ENCODE measurements around the gene EXT2.

EXT2 gene

DNA sequence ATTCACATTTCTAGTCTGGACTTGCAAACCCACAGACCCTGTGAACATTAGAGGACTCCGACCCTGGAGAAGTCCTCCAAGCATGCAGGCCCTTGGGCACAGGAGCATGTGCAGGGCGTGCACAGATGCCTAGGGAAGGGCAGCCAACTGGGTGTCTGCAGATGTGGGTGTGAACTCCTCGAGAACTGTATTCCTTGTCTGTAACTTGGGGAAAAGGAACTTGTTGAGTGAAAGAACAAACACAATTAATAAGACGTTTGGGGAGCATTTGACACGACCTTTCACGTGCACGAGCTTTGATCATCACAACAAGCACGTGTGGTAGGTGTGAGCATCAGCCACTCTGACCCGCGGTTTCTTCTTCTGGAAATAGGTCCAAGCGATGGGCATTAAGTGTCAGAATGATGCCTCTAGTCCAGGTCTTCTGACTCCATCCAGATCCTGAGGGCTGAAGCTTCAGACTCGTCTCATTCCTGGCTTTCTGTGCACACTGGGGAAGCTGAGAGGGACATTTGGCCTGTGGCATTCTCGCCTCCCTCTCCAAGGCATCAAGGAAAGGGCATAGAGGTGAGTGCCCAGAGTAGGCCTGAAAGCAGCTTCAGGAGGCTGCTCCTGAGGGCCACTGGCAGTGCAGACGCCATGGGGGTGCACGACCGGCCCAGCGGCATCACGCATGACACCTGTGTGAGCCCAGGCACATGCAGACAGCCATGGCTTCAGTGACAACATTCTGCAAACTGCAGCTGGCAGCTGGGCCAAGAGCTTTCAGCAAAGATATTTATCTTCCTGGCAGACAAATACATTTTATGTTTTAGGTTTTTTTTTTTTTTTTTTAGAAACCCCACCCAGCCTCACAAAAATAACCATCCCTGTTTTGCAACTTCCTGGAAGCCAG, 182.0 kb downstream of the EXT2 start:
- Histone ChIP-seq H3K4me1 (ENCODE audit: insufficient read depth, low read length) (no peaks in the 10 kb centered on the region), H3K9me3 (ENCODE audit: low read length) (no peaks in the 10 kb centered on the region), H2AFZ (ENCODE audit: low read depth, low read length) (no peak overlapping the region), H3K36me3 (ENCODE audit: insufficient read depth, low read length) (no peaks in the 10 kb centered on the region), H3K27me3 (ENCODE audit: insufficient read depth, low read length) (peaks cover 6% of the 10 kb centered on the region), H3K4me3 (ENCODE audit: low read length) (no peak overlapping the region)

DNA sequence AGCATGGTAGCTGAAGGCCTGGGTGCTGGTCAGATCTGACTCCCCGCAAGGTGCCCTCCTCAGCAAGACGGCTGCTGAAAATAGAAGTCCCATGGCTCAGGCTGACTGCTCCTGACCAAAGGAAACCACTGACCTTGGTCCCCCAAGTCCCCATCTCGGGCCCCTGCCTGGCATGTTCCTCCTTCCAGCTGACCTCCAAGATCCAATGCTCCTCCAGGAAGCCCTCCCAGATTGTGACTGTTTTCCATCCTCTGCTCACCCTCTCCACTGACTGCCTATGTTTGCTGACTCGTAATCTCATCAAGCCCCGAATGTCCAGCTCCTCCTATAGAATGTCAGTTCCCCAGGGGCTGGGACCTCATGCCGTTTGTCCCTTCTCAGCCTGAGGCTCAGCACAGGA, 184.0 kb downstream of the EXT2 start:
- Histone ChIP-seq H2AFZ (ENCODE audit: low read depth, low read length) (no peak overlapping the region), H3K27me3 (ENCODE audit: insufficient read depth, low read length) (peaks cover 6% of the 10 kb centered on the region), H3K9me3 (ENCODE audit: low read length) (no peaks in the 10 kb centered on the region), H3K4me3 (ENCODE audit: low read length) (no peak overlapping the region), H3K4me1 (ENCODE audit: insufficient read depth, low read length) (no peaks in the 10 kb centered on the region), H3K36me3 (ENCODE audit: insufficient read depth, low read length) (no peaks in the 10 kb centered on the region)

DNA sequence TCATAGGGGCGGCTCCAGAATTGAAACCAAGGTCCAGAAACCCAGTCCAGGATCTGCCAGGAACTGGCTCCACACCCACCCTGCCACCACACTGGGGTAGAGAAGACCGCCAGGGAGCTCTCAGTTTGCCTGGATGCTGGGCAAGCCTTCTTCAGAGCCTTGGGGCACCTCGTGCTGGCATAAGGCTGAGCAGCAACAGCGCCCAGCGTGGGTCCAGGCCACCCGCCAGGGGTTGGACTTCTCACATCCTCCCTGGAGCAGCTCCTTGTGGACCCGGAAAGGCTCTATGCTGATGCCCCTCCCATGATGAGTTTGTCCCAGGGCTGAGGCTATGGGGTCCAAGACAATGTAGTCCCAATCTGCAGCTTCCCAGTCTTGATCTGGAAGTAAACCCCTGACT, 184.8 kb downstream of the EXT2 start:
- Histone ChIP-seq H3K4me3 (ENCODE audit: low read length) (no peak overlapping the region), H3K36me3 (ENCODE audit: insufficient read depth, low read length) (no peaks in the 10 kb centered on the region), H2AFZ (ENCODE audit: low read depth, low read length) (no peak overlapping the region), H3K9me3 (ENCODE audit: low read length) (no peaks in the 10 kb centered on the region), H3K27me3 (ENCODE audit: insufficient read depth, low read length) (peaks cover 6% of the 10 kb centered on the region), H3K4me1 (ENCODE audit: insufficient read depth, low read length) (no peaks in the 10 kb centered on the region)

DNA sequence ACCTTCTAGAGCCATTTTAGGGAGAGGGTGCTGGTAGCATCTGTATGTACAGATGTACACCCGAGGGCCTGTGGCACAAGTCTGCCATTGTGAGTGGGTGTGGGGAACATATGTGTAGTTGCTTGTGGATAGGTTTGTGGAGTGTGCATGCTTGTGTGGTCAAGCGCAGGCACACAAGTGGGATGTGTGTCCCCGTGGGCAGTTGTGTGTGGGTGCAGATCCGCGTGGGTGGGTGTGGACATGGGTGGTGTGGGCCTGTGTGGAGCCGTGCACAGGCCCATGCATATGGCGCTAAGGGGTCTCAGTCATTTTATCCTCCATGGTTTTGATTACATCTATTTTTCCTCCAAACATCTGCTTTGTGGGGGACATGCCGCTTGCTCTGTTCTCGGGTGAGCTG, 185.7 kb downstream of the EXT2 start:
- H3K4me1 ChIP-seq (ENCODE audit: insufficient read depth, low read length): no peaks in the 10 kb centered on the region
- H3K9me3 ChIP-seq (ENCODE audit: low read length): no peaks in the 10 kb centered on the region
- H3K36me3 ChIP-seq (ENCODE audit: insufficient read depth, low read length): no peaks in the 10 kb centered on the region
- peaks cover 6% of the 10 kb centered on the region for H3K27me3 ChIP-seq (ENCODE audit: insufficient read depth, low read length)
- no peak overlapping the region for H2AFZ ChIP-seq (ENCODE audit: low read depth, low read length)
- no peak overlapping the region for H3K4me3 ChIP-seq (ENCODE audit: low read length)

DNA sequence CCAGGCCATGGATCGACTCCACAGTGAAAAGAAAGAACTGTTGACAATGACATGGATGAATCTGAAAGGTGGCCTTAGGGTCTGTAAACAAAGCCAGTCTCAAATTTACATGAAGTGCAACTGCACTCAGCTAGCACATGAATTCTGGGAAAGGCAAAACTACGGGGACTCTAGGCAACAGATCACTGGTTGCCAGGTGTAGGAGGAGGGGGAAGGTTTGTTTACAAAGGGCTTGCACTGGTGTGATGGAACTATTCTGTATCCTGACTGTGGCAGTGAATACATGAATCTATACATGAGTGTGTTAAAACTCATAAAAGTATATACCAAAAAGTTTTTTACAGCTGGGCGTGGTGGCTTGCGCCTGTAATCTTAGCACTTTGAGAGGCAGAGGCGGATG, 187.1 kb downstream of the EXT2 start:
- no peaks in the 10 kb centered on the region for H3K4me1 ChIP-seq (ENCODE audit: insufficient read depth, low read length)
- H3K4me3 ChIP-seq (ENCODE audit: low read length): no peak overlapping the region
- no peaks in the 10 kb centered on the region for H3K9me3 ChIP-seq (ENCODE audit: low read length)
- peaks cover 6% of the 10 kb centered on the region for H3K27me3 ChIP-seq (ENCODE audit: insufficient read depth, low read length)
- H3K36me3 ChIP-seq (ENCODE audit: insufficient read depth, low read length): no peaks in the 10 kb centered on the region
- no peak overlapping the region for H2AFZ ChIP-seq (ENCODE audit: low read depth, low read length)

DNA sequence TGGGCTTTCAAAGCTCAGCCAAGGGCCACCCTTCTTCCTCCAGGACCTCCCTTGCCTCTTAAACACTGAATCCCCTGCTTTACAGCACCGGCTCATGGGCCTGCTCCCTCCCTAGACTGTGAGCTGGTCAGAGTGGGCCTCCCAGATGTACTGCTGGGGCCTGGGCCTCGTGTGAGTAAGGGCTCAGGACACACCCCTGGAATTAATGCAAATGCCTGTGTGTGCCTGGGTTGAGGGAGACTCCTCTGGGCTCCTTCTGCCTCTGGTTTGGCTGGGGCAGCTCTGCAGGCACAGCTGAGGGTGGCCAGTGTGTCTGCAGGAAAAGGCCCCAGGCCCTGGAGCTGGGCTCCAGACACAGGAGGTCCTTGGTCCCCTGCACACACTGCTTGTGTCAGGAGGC, 190.3 kb downstream of the EXT2 start:
- Histone ChIP-seq H3K9me3 (ENCODE audit: low read length) (no peaks in the 10 kb centered on the region), H3K4me1 (ENCODE audit: insufficient read depth, low read length) (no peaks in the 10 kb centered on the region), H2AFZ (ENCODE audit: low read depth, low read length) (no peak overlapping the region), H3K36me3 (ENCODE audit: insufficient read depth, low read length) (no peaks in the 10 kb centered on the region), H3K27me3 (ENCODE audit: insufficient read depth, low read length) (peaks cover 8% of the 10 kb centered on the region), H3K4me3 (ENCODE audit: low read length) (no peak overlapping the region)

DNA sequence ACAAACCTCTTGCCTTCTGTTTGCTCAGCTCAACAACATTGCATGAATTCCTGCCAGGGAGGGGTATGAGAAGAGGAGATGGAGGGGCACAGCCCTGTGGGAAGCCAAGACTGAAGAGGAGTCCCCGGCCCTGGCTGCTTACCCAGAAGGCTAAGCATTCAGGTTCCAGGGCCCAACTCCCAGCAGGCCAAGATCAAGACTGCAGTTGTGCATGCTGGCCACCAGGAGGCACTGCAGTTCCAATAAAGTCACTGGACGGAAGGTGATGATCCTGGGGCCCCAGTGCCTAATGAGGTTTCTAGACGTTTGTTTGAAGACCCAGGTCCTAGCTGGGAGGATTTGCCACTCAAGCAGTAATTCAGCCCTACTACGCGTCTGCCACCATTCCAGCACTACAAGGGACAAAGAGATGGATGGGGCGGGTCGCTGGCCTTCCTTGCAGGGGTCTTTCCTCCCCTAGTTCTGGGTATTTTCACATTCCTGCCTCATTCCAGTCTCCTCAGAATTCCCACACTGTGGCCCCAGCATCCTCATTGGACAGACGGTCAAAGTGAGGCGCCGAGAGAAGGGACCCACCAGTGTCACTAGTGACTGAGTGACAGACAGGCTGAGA, 190.9 kb downstream of the EXT2 start:
- Histone ChIP-seq H3K27me3 (ENCODE audit: insufficient read depth, low read length) (peaks cover 9% of the 10 kb centered on the region), H3K4me1 (ENCODE audit: insufficient read depth, low read length) (no peaks in the 10 kb centered on the region), H3K9me3 (ENCODE audit: low read length) (no peaks in the 10 kb centered on the region), H3K36me3 (ENCODE audit: insufficient read depth, low read length) (no peaks in the 10 kb centered on the region), H3K4me3 (ENCODE audit: low read length) (no peak overlapping the region), H2AFZ (ENCODE audit: low read depth, low read length) (no peak overlapping the region)

DNA sequence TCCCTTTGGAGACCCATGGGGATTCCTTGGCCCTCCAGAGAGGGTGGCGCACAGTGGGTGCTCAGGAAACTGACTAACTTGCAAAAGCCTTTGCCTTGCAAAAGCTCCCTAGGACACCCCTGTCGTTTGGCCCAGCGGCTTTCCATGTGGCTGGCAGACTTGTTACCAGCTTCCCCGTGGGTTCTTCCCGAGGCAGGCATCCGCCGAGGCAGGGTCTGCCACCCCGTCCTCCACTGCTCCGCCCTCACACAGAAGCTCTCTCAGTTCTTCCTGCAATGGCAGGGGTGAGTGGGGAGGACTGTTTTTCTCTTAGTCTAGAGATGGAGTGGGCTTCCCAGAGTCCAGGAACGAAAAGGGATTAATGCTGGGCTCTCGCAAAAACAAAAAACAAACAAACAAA, 191.4 kb downstream of the EXT2 start:
- Histone ChIP-seq H2AFZ (ENCODE audit: low read depth, low read length) (no peak overlapping the region), H3K9me3 (ENCODE audit: low read length) (no peaks in the 10 kb centered on the region)

DNA sequence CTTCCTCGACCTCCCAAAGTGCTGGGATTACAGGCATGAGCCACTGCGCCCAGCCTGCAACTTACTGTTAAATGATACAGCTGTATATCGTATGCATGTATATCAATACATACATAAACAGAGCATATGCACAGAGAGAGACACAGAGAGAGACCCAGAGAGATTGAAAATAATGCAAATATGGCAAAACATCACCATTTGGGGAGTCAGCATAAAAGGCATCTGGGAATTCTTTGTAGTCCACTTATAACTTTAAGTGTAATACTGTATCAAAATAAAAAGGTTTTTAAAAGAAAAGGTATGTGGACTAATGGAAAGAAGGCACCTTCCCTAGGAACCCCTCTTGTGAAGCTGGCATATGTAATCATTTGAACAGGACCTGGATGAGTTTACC, 192.7 kb downstream of the EXT2 start:
- Histone ChIP-seq H3K4me1 (ENCODE audit: insufficient read depth, low read length) (no peaks in the 10 kb centered on the region), H3K9me3 (ENCODE audit: low read length) (no peaks in the 10 kb centered on the region), H3K27me3 (ENCODE audit: insufficient read depth, low read length) (peaks cover 9% of the 10 kb centered on the region), H2AFZ (ENCODE audit: low read depth, low read length) (no peak overlapping the region), H3K4me3 (ENCODE audit: low read length) (no peak overlapping the region), H3K36me3 (ENCODE audit: insufficient read depth, low read length) (no peaks in the 10 kb centered on the region)

More for the DNA sequence above, 191.4 kb downstream of the EXT2 start:
- Histone ChIP-seq H3K36me3 (ENCODE audit: insufficient read depth, low read length) (no peaks in the 10 kb centered on the region), H3K27me3 (ENCODE audit: insufficient read depth, low read length) (peaks cover 9% of the 10 kb centered on the region), H3K4me3 (ENCODE audit: low read length) (no peak overlapping the region), H3K4me1 (ENCODE audit: insufficient read depth, low read length) (no peaks in the 10 kb centered on the region)

DNA sequence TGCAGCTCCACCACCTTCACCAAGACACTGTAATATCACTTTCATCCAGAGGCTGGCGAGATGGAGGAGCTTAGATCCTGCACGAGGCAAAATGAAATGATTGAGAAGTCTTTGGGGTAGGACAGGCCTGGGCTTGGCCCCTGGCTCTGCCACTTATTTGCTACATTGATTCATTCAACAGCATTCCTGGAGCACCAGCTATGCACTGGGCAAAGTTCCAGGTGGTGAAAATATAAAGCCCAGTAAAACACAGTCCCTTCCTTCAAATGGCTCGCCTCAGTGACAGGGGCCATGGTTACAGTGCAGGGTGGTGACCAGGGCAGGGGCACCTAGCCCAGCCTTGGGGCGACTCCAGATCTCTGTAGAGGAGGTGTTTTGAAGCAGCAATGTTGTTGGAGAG, 194.7 kb downstream of the EXT2 start:
- peaks cover 9% of the 10 kb centered on the region for H3K27me3 ChIP-seq (ENCODE audit: insufficient read depth, low read length)
- no peak overlapping the region for H2AFZ ChIP-seq (ENCODE audit: low read depth, low read length)
- H3K9me3 ChIP-seq (ENCODE audit: low read length): no peaks in the 10 kb centered on the region
- no peak overlapping the region for H3K4me3 ChIP-seq (ENCODE audit: low read length)
- no peaks in the 10 kb centered on the region for H3K36me3 ChIP-seq (ENCODE audit: insufficient read depth, low read length)
- no peaks in the 10 kb centered on the region for H3K4me1 ChIP-seq (ENCODE audit: insufficient read depth, low read length)

All from neuron (in vitro differentiated cells).